ENCODE data around the gene PREX1.

The PREX1 gene

DNA sequence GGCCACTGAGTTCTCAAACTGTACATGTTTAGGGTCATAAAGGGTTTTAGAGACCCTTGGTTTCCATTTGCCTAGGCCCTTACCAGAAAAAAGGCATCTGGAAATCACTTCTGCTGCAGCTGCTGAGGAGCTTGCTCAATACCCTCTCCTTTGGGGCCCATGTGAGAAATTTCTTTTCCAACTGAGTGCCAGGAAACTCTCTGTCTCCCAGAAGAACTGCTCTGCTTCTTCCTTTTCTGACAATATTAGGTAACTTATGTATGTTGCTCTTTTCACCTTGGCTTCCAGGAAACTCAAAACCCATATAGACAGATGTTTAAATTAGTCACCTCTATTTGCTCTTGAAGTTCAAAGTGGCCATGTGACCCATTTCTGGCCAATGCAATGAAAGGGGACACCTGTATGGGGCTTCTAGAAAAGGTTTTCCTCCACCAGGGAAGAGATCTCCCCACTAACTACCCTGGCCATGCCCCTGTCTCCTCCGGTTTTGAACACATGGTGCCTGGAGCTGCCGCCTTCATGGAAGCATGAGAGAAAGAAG lies 121.6 kb downstream of the PREX1 start:
- H3K4me3 ChIP-seq: no peak overlapping the region
- peak overlapping the region in 9 of 11 experiments; percentile 20 to 70 (median 49); a peak in 13 of 22 replicates for H3K27ac ChIP-seq
- H4K20me1 ChIP-seq: peaks cover 0 to 100% (median 0%) of the 10 kb centered on the region in 11 experiments; a peak in 7 of 22 replicates
- H3K4me1 ChIP-seq: peaks cover 77 to 96% (median 90%) of the 10 kb centered on the region in 10 experiments
- H3K36me3 ChIP-seq: peaks cover 0 to 97% (median 24%) of the 10 kb centered on the region in 11 experiments; a peak in 14 of 22 replicates
- H3K9ac ChIP-seq: peak overlapping the region in 4 of 11 experiments; percentile 4 to 25 (median 14); a peak in 5 of 22 replicates
- H3K27me3 ChIP-seq: no peaks in the 10 kb centered on the region
- TF ChIP-seq Cebpa-rat (IDR thresholded peaks at IDR 0.05): peak in 4 of 11 experiments; percentile 44 to 70 (median 62); a peak in 5 of 22 replicates
- no peaks in the 10 kb centered on the region for H3K9me3 ChIP-seq (replicated peaks in 1 of 11)
- peak overlapping the region; percentile 60 to 89 (median 82) for H3K4me2 ChIP-seq

DNA sequence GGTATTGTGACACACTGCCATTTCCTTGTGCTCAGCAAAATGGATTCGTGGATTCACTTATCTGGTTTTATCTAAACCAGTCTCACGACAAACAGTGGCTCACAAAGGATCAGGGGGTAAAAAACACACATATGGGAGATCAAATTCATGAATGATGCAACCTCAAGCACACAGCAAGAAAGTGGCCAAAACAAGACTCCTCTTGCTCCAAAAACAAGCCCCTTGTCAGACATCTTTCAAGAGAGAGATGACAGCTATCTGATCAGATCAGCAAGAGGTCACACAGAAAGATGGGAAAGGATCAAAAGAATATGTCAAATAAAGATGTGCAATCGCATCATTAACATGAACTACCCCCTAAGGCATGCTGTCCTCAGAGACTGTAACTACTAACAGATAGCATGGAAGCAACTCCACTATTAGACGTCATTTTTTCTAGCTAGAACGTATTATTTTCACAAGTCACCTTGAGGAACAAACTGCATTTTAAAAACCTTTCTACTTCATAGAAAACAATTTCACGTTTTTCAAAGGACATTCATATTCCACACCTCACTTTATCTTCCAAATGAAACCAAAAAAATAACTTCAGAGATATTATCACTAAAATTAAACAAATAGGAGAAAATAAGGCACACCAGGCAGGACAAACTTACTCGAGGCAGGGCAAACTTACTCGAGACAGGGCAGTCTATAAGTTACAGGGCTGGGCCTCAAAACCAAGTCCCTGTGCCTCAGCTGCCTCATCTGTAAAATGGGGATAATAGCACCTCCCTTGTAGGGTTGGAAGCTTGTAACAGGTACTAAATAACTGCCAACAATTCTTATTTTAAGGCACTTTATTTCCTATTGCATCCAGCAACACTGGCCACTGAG lies 122.3 kb downstream of the PREX1 start:
- peak in 1 of 11 experiments; percentile 40; a peak in 1 of 22 replicates for TF ChIP-seq Cebpa-rat (IDR thresholded peaks at IDR 0.05)
- peaks cover 0 to 100% (median 0%) of the 10 kb centered on the region in 11 experiments; a peak in 7 of 22 replicates for H4K20me1 ChIP-seq
- H3K9me3 ChIP-seq (replicated peaks in 1 of 11): no peaks in the 10 kb centered on the region
- H3K4me3 ChIP-seq: no peak overlapping the region
- H3K4me1 ChIP-seq: peaks cover 77 to 89% (median 84%) of the 10 kb centered on the region in 10 experiments
- H3K27me3 ChIP-seq: no peaks in the 10 kb centered on the region
- H3K9ac ChIP-seq: peak overlapping the region in 7 of 11 experiments; percentile 11 to 27 (median 20); a peak in 8 of 22 replicates
- H3K27ac ChIP-seq: peak overlapping the region in 8 of 11 experiments; percentile 0 to 70 (median 43); a peak in 13 of 22 replicates
- H3K36me3 ChIP-seq: peaks cover 0 to 97% (median 31%) of the 10 kb centered on the region in 11 experiments; a peak in 17 of 22 replicates
- peak overlapping the region; percentile 71 to 89 (median 82) for H3K4me2 ChIP-seq

DNA sequence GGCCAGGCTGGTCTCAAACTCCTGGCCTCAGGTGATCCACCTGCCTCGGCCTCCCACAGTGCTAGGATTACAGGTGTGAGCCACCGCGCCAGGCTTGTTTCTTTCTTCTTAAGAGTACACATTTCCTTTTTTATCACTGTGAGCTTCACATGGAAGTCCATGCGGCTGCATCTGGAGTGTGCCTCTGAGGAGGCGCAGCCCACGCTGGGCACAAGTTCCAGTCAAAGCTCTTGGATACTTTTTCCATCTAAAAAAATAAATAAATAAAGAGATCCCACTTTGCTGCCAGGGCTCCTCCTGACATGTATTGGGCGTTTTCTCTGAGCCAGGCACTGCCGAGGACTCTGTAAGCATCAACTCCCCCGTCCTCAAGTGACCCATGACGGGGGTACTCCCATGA lies 123.0 kb downstream of the PREX1 start:
- H3K36me3 ChIP-seq: peaks cover 0 to 97% (median 38%) of the 10 kb centered on the region in 11 experiments; a peak in 17 of 22 replicates
- H3K4me1 ChIP-seq: peaks cover 70 to 81% (median 77%) of the 10 kb centered on the region in 10 experiments
- no peak for TF ChIP-seq Cebpa-rat (IDR thresholded peaks at IDR 0.05)
- H3K27me3 ChIP-seq: no peaks in the 10 kb centered on the region
- H3K27ac ChIP-seq: peak overlapping the region in 8 of 11 experiments; percentile 0 to 70 (median 43); a peak in 12 of 22 replicates
- no peak overlapping the region for H3K4me3 ChIP-seq
- H4K20me1 ChIP-seq: peaks cover 0 to 100% (median 0%) of the 10 kb centered on the region in 11 experiments; a peak in 7 of 22 replicates
- H3K9ac ChIP-seq: peak overlapping the region in 6 of 11 experiments; percentile 11 to 37 (median 18); a peak in 6 of 22 replicates
- H3K9me3 ChIP-seq (replicated peaks in 1 of 11): no peaks in the 10 kb centered on the region
- peak overlapping the region; percentile 71 to 89 (median 82) for H3K4me2 ChIP-seq

DNA sequence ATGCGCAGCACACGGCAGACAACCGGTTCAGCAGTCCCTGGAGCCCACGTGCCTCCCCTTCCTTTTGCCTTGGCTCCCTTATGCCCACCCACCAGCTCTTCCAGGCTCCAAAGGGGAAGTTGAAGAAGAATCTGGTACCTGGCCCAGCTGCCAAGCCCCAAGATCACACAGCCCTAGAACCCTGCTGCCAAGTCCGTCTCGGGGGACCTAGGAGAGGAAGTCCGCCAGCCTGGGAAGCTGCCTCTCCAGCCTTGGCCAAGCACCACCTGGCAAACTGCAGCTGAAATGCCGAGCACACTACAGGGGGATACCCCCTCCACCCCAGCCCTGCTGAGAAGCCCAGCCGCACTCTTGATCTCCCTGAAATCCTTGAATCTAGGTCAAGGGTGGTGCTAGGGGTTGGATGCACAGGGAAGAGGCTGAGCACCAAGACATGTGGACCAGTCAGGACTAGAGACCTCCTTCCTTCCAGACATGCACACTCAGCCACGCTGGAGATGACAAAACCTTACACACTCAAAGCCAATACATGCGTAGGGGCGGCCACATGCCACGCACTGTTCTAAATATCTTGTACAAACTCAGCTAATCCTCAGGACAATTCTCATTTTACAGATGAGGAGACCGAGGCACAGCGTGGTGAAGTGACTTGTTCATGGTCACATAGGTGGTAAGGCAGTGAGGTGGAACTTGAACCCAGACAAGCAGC lies 124.1 kb downstream of the PREX1 start:
- no peak for TF ChIP-seq Cebpa-rat (IDR thresholded peaks at IDR 0.05)
- Histone ChIP-seq H4K20me1 (peaks cover 0 to 100% (median 0%) of the 10 kb centered on the region in 11 experiments; a peak in 7 of 22 replicates), H3K9ac (peak overlapping the region in 5 of 11 experiments; percentile 4 to 55 (median 38); a peak in 5 of 22 replicates), H3K27ac (peak overlapping the region in 8 of 11 experiments; percentile 5 to 70 (median 50); a peak in 14 of 22 replicates), H3K9me3 (replicated peaks in 1 of 11) (no peaks in the 10 kb centered on the region), H3K36me3 (peaks cover 0 to 99% (median 45%) of the 10 kb centered on the region in 11 experiments; a peak in 18 of 22 replicates), H3K4me1 (peaks cover 64 to 70% (median 67%) of the 10 kb centered on the region in 10 experiments), H3K27me3 (no peaks in the 10 kb centered on the region), H3K4me3 (0 out of 20 replicates have a peak overlapping the region, but pooled peaks of 1 of the 10 experiments have one; percentile 5), H3K4me2 (peak overlapping the region; percentile 71 to 89 (median 82))

DNA sequence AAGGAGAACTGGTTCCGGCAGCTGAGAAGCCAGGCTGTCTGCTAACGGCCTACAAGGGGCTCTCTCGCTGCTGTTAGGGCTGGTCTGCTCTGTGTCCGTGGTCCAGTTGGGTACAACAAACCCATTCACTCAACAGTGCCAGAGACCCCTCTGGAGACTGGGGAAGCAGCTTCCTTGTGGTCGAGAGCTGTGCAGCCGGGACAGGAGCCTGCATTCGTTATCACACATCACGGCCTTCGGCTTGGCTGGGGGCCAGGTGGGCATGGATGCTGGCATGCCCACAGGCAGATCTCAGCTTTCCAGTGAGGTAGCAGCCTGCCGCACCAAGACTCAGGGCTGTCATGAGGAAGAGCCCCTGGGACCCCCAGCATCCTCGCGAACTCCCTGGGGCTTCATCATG lies 124.7 kb downstream of the PREX1 start:
- no peak for TF ChIP-seq Cebpa-rat (IDR thresholded peaks at IDR 0.05)
- Histone ChIP-seq H3K36me3 (peaks cover 0 to 99% (median 43%) of the 10 kb centered on the region in 11 experiments; a peak in 18 of 22 replicates), H3K4me2 (peak overlapping the region; percentile 71 to 89 (median 82)), H4K20me1 (peaks cover 0 to 100% (median 0%) of the 10 kb centered on the region in 11 experiments; a peak in 8 of 22 replicates), H3K4me3 (0 out of 20 replicates have a peak overlapping the region, but pooled peaks of 1 of the 10 experiments have one; percentile 5), H3K4me1 (peaks cover 58 to 68% (median 62%) of the 10 kb centered on the region in 10 experiments), H3K27me3 (no peaks in the 10 kb centered on the region), H3K9me3 (replicated peaks in 1 of 11) (no peaks in the 10 kb centered on the region), H3K9ac (peak overlapping the region in 5 of 11 experiments; percentile 4 to 55 (median 38); a peak in 5 of 22 replicates), H3K27ac (peak overlapping the region in 8 of 11 experiments; percentile 5 to 70 (median 50); a peak in 14 of 22 replicates)

DNA sequence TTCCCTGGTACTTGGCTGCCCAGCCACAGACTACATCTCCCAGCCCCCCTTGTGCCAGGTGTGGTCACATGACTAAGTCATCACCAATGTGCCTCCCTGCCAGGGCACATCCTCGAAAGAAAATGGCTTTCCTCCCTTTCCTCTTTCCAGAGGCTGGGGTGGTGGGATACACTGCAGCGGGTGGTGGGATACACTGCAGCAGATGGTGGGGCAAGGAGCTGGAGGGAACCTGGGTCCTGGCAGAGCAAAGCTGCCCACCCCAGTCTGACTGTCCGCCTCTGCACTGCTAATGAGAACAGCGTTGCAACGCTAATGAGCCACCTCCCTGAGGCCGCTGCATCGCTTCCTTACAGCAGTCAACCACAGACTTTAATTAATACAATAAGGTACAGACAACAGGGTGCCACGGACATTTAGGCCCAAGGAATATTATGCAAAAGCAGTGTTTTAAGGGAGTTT lies 125.3 kb downstream of the PREX1 start:
- H3K4me2 ChIP-seq: peak overlapping the region; percentile 71 to 89 (median 82)
- H3K4me3 ChIP-seq: no peak overlapping the region
- H4K20me1 ChIP-seq: peaks cover 0 to 100% (median 0%) of the 10 kb centered on the region in 11 experiments; a peak in 8 of 22 replicates
- H3K27me3 ChIP-seq: no peaks in the 10 kb centered on the region
- peaks cover 0 to 99% (median 44%) of the 10 kb centered on the region in 11 experiments; a peak in 18 of 22 replicates for H3K36me3 ChIP-seq
- no peak for TF ChIP-seq Cebpa-rat (IDR thresholded peaks at IDR 0.05)
- peak overlapping the region in 2 of 11 experiments; percentile 15 to 55; a peak in 3 of 22 replicates for H3K9ac ChIP-seq
- no peaks in the 10 kb centered on the region for H3K9me3 ChIP-seq (replicated peaks in 1 of 11)
- peak overlapping the region in 6 of 11 experiments; percentile 5 to 70 (median 50); a peak in 9 of 22 replicates for H3K27ac ChIP-seq
- H3K4me1 ChIP-seq: peaks cover 54 to 67% (median 59%) of the 10 kb centered on the region in 10 experiments

DNA sequence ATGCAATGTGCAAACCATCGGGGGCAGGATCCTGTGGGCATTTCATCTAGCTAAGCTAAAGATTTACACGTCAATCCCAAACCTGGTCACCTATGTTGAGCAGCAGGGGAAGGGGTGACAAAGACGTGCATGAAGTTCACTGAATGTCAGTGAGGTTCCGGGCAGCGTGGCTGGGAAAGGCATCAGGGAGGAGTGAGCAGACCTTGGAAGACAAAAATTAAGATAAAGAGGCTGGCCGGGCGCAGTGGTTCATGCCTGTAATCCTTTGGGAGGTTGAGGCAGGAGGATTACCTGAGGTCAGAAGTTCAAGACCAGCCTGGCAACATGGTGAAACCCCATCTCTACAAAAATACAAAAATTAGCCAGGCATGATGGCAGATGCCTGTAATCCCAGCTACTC lies 126.1 kb downstream of the PREX1 start:
- TF ChIP-seq Cebpa-rat (IDR thresholded peaks at IDR 0.05): no peak

More for the DNA sequence above, 126.1 kb downstream of the PREX1 start:
- Histone ChIP-seq H3K4me1 (peaks cover 46 to 59% (median 51%) of the 10 kb centered on the region in 10 experiments), H4K20me1 (peaks cover 0 to 100% (median 0%) of the 10 kb centered on the region in 11 experiments; a peak in 8 of 22 replicates), H3K9ac (no peak overlapping the region), H3K27ac (no peak overlapping the region), H3K36me3 (peaks cover 0 to 99% (median 52%) of the 10 kb centered on the region in 11 experiments; a peak in 18 of 22 replicates), H3K4me3 (no peak overlapping the region), H3K27me3 (no peaks in the 10 kb centered on the region), H3K9me3 (replicated peaks in 1 of 11) (no peaks in the 10 kb centered on the region), H3K4me2 (peak overlapping the region in 2 of 11 experiments; percentile 84 to 89; a peak in 2 of 22 replicates)
